Measurements from ENCODE around the gene ZNF12.

DNA sequence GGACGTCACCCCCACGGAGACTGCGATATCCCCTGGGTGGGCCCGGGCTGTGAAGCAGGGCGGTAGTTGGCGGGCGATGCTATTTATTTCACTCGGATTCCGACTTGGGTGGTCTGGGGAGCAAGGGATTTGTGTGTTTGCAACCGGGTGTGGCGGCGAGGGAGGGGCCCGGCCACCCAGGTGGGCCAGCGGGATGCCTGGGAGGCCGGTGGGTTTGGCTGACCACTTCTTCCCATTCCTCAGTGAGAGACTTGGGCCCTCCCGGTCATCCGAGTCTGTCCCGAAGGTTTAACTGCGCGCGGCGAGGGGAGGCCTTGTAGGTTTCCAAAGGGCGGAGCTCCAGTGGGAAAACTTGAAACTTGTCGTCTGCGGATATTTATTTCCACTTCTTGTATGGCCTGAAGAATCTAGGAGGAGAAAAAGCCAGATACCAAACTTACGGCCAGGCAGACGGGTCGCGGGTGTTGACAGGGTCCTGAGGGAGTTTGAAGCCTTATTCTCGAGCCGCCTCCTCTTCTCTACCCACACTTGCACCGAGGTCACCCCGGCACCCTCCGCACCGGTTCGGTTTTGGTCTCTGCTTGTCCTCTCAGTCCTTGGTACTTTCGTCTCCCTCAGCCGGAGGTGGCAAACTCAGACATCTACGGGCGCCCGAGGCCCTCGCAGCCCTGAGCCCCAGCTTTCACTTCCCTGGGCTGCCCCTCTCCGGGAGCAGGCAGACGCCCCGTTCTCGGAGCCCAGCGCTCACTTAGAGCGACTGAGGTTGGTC, 51.7 kb downstream of the ZNF12 start:
- TF ChIP-seq EZH2 (IDR thresholded peaks at IDR 0.05; ENCODE audit: insufficient read depth, poor library complexity, severe bottlenecking) = no peak
- TF ChIP-seq EZH2phosphoT487 (IDR thresholded peaks at IDR 0.05; ENCODE audit: insufficient read depth, low read depth) = no peak
